GM18868 (cell line): ENCODE results near the gene PODNL1.
"Not testable (repeated sequence)": the region's sequence is repeated elsewhere in the genome, so short reads cannot be mapped to it uniquely, and the experiment has no call there.

Experiments used
- ATAC-seq: cut with Tn5 transposase; IDR thresholded peaks from one replicate; pipeline ENCODE4 v1.9.1; 2021; ENCODE audit warnings: mild to moderate bottlenecking, moderate library complexity; ENCODE audit not compliant: unreplicated experiment

Gene PODNL1

GRCh38 chr19:13974073-13974472 lies 35.9 kb upstream of the PODNL1 start:
- ATAC-seq, result no peak

GRCh38 chr19:13973479-13973878 lies 35.3 kb upstream of the PODNL1 start:
- not testable (repeated sequence) for ATAC-seq

- ATAC-seq, result no peak
Observed at GRCh38 chr19:13972368-13973155, 34.3 kb upstream of the PODNL1 start.

- ATAC-seq, result not testable (repeated sequence)
Observed at GRCh38 chr19:13971868-13972267, 33.7 kb upstream of the PODNL1 start.

GRCh38 chr19:13969897-13970296 lies 31.7 kb upstream of the PODNL1 start:
- ATAC-seq, result no peak

GRCh38 chr19:13968999-13969398 lies 30.8 kb upstream of the PODNL1 start:
- ATAC-seq, result no peak

GRCh38 chr19:13968383-13968935 lies 30.2 kb upstream of the PODNL1 start:
- ATAC-seq, result no peak

- ATAC-seq, result not testable (repeated sequence)
Observed at GRCh38 chr19:13967206-13967605, 29.0 kb upstream of the PODNL1 start.

- ATAC-seq, result no peak
Observed at GRCh38 chr19:13966684-13967128, 28.5 kb upstream of the PODNL1 start.

GRCh38 chr19:13965926-13966683 lies 27.9 kb upstream of the PODNL1 start:
- ATAC-seq, result no peak

GRCh38 chr19:13965377-13965896 lies 27.2 kb upstream of the PODNL1 start:
- ATAC-seq, result no peak

GRCh38 chr19:13964776-13965175 lies 26.6 kb upstream of the PODNL1 start:
- ATAC-seq, result no peak

GRCh38 chr19:13963603-13964105 lies 25.4 kb upstream of the PODNL1 start:
- ATAC-seq, result no peak

GRCh38 chr19:13962699-13963602 lies 24.7 kb upstream of the PODNL1 start:
- ATAC-seq, result no peak

GRCh38 chr19:13961826-13962698 lies 23.8 kb upstream of the PODNL1 start:
- no peak for ATAC-seq

- no peak for ATAC-seq
Observed at GRCh38 chr19:13960863-13961784, 22.9 kb upstream of the PODNL1 start.

GRCh38 chr19:13959962-13960862 lies 22.0 kb upstream of the PODNL1 start:
- no peak for ATAC-seq
